BJ (cell line): ENCODE measurements around the gene C5AR2. TPM values are rescaled to one million over a fixed set of nuclear protein-coding genes. Genes with fewer than 3 reads are reported as not detected.

Experiments used
- CTCF ChIA-PET: fragments of 350-600 bp; formaldehyde crosslinking; extraction: SDS; loops from one replicate; lab custom pipeline; 2021; ENCODE audit warnings: antibody characterized with exemption, inconsistent platforms; lab: Yijun Ruan, JAX
- POLR2A ChIA-PET: fragments of 300-600 bp; sonication (Branson Sonifier 250); formaldehyde crosslinking; extraction: SDS; loops from one replicate; lab custom pipeline; 2021; ENCODE audit warnings: antibody characterized with exemption; lab: Charles Lee
- DNase-seq: peaks from one replicate; pipeline ENCODE4 v3.0.0-alpha.2; 2011; ENCODE audit warnings: low read depth
- H3K27me3 ChIP-seq: 2 replicates; pipeline ENCODE4 v1.6.0; 2011; ENCODE audit warnings: low read length; ENCODE audit not compliant: control insufficient read depth, insufficient read depth
- H3K36me3 ChIP-seq: 2 replicates; pipeline ENCODE4 v1.5.1; 2011; ENCODE audit warnings: low read length; ENCODE audit not compliant: control insufficient read depth, insufficient read depth
- H3K4me3 ChIP-seq: 2 replicates; pipeline ENCODE4 v1.5.1; 2011; ENCODE audit warnings: low read depth, mild to moderate bottlenecking, control low read depth, low read length
- polyA plus RNA-seq: library from polyadenylated mRNA; depleted of rRNA; stranded (reverse); fragments of >200 nt; gene quantifications from 2 replicates; pipeline ENCODE4 v1.2.3, GENCODE V29; 2011
- TF ChIP-seq, protein P1 (sequence below): IDR thresholded peaks from 2 replicates; pipeline ENCODE4 v1.5.1; 2011; ENCODE audit warnings: low read depth, mild to moderate bottlenecking, control low read depth, inconsistent platforms, low read length, moderate library complexity; ENCODE audit not compliant: insufficient read depth

Gene C5AR2
- polyA plus RNA-seq, 1 experiment: not detected

GRCh38 chr19:47309608-47310007 lies 22.4 kb upstream of the C5AR2 start, which contains the start of gene C5AR1:
Gene C5AR1 (plus strand): TSS chr19:47309861. CDS start chr19:47309896, 35 bp downstream.
- CTCF ChIA-PET: interaction anchor here (0.9 kb wide), 1 partner anchor 9 kb away, joined by 3 read pairs; no protein-coding TSS in a partner anchor

GRCh38 chr19:47310323-47310722 lies 21.7 kb upstream of the C5AR2 start:
- H3K4me3 ChIP-seq: no peak overlapping the region
- ChIA-PET POLR2A (no interaction called here), CTCF (interaction anchor here (0.8 kb wide), 1 partner anchor 14 kb away, joined by 3 read pairs; no protein-coding TSS in a partner anchor)

More at GRCh38 chr19:47309608-47310007, 22.4 kb upstream of the C5AR2 start, which contains the start of gene C5AR1:
- DNase-seq: no peak
- H3K4me3 ChIP-seq: no peak within 1 kb of the TSS
- no peaks in the 10 kb centered on the region; the same call in 1 of the 2 replicates for H3K27me3 ChIP-seq
- POLR2A ChIA-PET: no interaction called here
- no peaks in the 10 kb centered on the region for H3K36me3 ChIP-seq
- TF ChIP-seq, protein P1, sequence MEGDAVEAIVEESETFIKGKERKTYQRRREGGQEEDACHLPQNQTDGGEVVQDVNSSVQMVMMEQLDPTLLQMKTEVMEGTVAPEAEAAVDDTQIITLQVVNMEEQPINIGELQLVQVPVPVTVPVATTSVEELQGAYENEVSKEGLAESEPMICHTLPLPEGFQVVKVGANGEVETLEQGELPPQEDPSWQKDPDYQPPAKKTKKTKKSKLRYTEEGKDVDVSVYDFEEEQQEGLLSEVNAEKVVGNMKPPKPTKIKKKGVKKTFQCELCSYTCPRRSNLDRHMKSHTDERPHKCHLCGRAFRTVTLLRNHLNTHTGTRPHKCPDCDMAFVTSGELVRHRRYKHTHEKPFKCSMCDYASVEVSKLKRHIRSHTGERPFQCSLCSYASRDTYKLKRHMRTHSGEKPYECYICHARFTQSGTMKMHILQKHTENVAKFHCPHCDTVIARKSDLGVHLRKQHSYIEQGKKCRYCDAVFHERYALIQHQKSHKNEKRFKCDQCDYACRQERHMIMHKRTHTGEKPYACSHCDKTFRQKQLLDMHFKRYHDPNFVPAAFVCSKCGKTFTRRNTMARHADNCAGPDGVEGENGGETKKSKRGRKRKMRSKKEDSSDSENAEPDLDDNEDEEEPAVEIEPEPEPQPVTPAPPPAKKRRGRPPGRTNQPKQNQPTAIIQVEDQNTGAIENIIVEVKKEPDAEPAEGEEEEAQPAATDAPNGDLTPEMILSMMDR: no peak

DNA sequence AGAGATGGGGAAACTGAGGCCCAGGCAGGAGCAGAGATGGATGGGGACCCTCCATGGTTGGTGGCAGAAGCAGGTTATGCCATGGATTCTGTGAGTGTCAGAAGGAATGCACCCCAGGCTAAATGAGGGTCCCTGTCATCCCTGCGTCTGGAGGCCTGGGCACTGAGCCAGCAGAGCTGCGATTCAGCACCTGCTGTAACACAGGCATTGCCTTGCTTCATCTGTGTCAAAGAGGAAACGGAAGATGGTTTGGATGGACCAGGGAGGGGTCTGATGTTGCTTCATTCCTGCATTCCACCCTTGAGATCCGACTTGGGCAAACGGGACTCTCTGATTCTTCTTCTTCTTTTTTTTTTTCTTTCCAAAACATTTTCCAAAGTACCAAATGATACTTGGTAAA lies 21.2 kb upstream of the C5AR2 start:
- CTCF ChIA-PET: interaction anchor here (0.8 kb wide), 1 partner anchor 14 kb away, joined by 3 read pairs; no protein-coding TSS in a partner anchor

More at GRCh38 chr19:47310323-47310722, 21.7 kb upstream of the C5AR2 start:
- DNase-seq: no peak
- Histone ChIP-seq H3K36me3 (no peaks in the 10 kb centered on the region), H3K27me3 (no peaks in the 10 kb centered on the region; the same call in 1 of the 2 replicates)
- TF ChIP-seq, protein P1: no peak

GRCh38 chr19:47312366-47313006 lies 19.5 kb upstream of the C5AR2 start:
- H3K36me3 ChIP-seq: no peaks in the 10 kb centered on the region
- TF ChIP-seq, protein P1: no peak
- POLR2A ChIA-PET: no interaction called here
- no peaks in the 10 kb centered on the region; the same call in 1 of the 2 replicates for H3K27me3 ChIP-seq
- CTCF ChIA-PET: no interaction called here
- H3K4me3 ChIP-seq: no peak overlapping the region
- DNase-seq: no peak

More for the DNA sequence above, 21.2 kb upstream of the C5AR2 start:
- Histone ChIP-seq H3K36me3 (no peaks in the 10 kb centered on the region), H3K4me3 (no peak overlapping the region), H3K27me3 (no peaks in the 10 kb centered on the region; the same call in 1 of the 2 replicates)
- TF ChIP-seq, protein P1: no peak
- POLR2A ChIA-PET: no interaction called here
- no peak for DNase-seq

DNA sequence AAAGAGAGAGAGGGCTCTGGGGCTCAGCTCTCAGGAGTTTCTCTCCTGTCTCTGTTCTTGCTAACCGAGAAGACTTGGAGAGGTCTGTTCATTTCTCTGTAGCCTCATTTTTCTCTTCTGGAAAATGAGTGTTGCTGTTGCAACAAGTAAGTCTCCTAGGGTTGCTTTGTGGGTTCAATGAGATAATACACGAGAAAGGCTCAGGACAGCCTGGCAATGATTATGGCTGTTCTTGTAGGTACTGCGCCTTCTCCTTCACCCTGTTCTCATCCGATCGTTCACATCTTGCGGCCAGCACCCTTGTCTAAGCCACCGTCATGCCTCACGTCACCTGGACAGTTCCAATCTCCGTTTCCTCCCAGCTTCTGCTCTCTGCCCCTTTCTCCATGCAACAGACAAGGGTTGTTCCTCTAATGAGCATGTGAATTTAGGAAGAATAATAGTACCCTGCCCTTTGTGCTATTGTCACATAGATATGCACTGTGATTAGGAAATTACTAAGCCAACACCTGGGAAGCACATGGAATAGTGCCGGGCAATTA lies 18.1 kb upstream of the C5AR2 start:
- POLR2A ChIA-PET: no interaction called here
- Histone ChIP-seq H3K27me3 (no peaks in the 10 kb centered on the region; the same call in 1 of the 2 replicates), H3K36me3 (no peaks in the 10 kb centered on the region), H3K4me3 (no peak overlapping the region)
- TF ChIP-seq, protein P1: no peak
- DNase-seq: no peak
- CTCF ChIA-PET: interaction anchor here (3.6 kb wide), 1 partner anchor 35 kb away, joined by 17 read pairs; the partner anchor contains the start of gene DHX34
